ENCODE data around the gene WNT5B. TPM values are rescaled to one million over a fixed set of nuclear protein-coding genes. Genes with fewer than 3 reads are reported as not detected.

Gene WNT5B
- polyA plus RNA-seq, 1 of the 3 experiments (the other 2 are of a cell fraction), result 29.3 TPM

DNA sequence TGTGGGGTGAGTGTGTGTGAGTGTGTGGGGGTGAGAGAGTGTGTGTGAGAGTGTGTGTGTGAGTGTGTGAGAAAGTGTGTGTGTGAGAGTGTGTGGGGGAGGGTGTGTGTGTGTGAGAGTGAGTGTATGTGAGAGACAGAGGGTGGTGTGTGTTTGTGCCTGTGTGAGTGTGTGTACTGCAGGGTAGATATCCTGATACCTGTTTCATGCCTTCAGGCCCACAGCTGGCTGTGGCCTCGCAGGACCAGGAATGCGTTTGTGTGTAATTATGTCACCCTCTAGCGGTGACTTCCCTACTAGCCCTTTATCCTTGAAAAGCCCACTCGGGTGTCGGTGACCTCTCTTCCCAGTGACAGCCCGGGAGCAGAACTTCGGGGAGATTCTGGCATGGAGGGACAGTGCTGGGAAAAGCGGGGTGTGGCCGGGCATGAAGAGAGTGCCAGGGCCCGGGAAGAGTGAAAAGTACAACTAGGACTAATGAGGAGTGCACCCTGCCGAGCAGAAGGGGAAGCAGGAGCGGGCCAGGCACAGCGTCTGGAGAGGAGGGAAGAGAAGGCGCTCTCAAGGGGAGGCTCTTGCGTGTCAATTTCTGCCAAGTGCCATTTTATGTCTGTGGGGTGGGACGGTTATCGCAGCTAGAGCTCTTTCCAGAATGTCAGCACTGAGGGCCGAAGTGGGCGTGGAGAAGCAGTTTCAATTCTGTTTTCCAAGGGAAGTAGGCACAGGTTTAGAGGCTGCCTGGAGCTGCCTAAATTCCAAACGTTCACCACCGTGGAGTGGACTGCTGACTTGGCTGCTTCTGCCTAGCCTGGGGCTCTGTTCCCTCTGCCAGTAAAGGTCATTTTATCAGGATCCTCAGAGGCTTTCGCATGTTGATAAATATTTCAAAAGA is 23.7 kb upstream of the WNT5B start:
- H3K79me2 ChIP-seq (ENCODE audit: insufficient read depth), result peaks cover 84% of the 10 kb centered on the region
- peak overlapping the region; percentile 56 for H3K9ac ChIP-seq
- H3K4me1 ChIP-seq (ENCODE audit: control insufficient read depth in 1 of 2, insufficient read depth in 2 of 2, low read depth in 1 of 2, low read length in 1 of 2), result peaks cover 9 to 33% of the 10 kb centered on the region in 2 experiments; a peak in 3 of 4 replicates
- peak; percentile 79 for DNase-seq
- CTCF ChIA-PET, result interaction anchor here (0.6 to 2.8 kb wide), 22 partner anchors 9 to 656 kb away, joined by 3 to 37 read pairs (median 5); partner anchors contain the start of genes FBXL14, RAD52 and WNT5B
- peaks cover 6% of the 10 kb centered on the region; the same call in 1 of the 2 replicates for H4K20me1 ChIP-seq (ENCODE audit: insufficient read depth)
- TF ChIP-seq CHD2 (IDR thresholded peaks at IDR 0.05; ENCODE audit: low read length, partially characterized antibody), result peak; percentile 36
- TF ChIP-seq EP300 (IDR thresholded peaks at IDR 0.05; ENCODE audit: borderline replicate concordance in 1 of 2, low read depth in 1 of 2, low read length in 1 of 2), result 0 out of 4 replicates have a peak, but pooled peaks of 1 of the 2 experiments have one; percentile 27
- peak; percentile 87 for TF ChIP-seq RAD21 (IDR thresholded peaks at IDR 0.05; ENCODE audit: low read length)
- no peak for TF ChIP-seq NRF1 (IDR thresholded peaks at IDR 0.05; ENCODE audit: low read depth, low read length)
- no peak for TF ChIP-seq FOXM1 (IDR thresholded peaks at IDR 0.05; ENCODE audit: low read depth)
- 0 out of 2 replicates have a peak, but pooled peaks have one; percentile 16 for TF ChIP-seq RCOR1 (IDR thresholded peaks at IDR 0.05; ENCODE audit: low read length)
- no peak for TF ChIP-seq RFX5 (IDR thresholded peaks at IDR 0.05; ENCODE audit: low read length)
- peak; percentile 43; the same call in 1 of the 2 replicates for TF ChIP-seq GATA2 (CRISPR knock-in tag; IDR thresholded peaks at IDR 0.05)
- TF ChIP-seq MXI1 (IDR thresholded peaks at IDR 0.05; ENCODE audit: low read depth, low read length), result 0 out of 2 replicates have a peak, but pooled peaks have one; percentile 31
- TF ChIP-seq JUND (IDR thresholded peaks at IDR 0.05), result no peak
- peak; percentile 70 for TF ChIP-seq SMC3 (IDR thresholded peaks at IDR 0.05; ENCODE audit: low read depth, low read length)
- TF ChIP-seq CTCF (IDR thresholded peaks at IDR 0.05), result peak; percentile 80
- H3F3A ChIP-seq (replicated peaks; ENCODE audit: insufficient read depth), result peaks cover 35% of the 10 kb centered on the region
- under 1% methylated on average over 20 of the region's 22 CpGs for WGBS (ENCODE audit: low lambda C conversion rate)
- POLR2A ChIA-PET, result interaction anchor here (1.0 to 1.1 kb wide), 2 partner anchors 24 to 488 kb away, joined by 3 to 5 read pairs; partner anchors contain the start of gene WNT5B
- H3K9me3 ChIP-seq, result no peaks in the 10 kb centered on the region
- peak overlapping the region; percentile 29 to 64 for H3K4me3 ChIP-seq (ENCODE audit: low read depth in 2 of 2, low read length in 1 of 2)
- peak overlapping the region; percentile 64 to 92 for H3K27ac ChIP-seq (ENCODE audit: low read depth in 2 of 2, low read length in 1 of 2)
- no peaks in the 10 kb centered on the region for H3K9me2 ChIP-seq
- peak overlapping the region; percentile 94 for H3K4me2 ChIP-seq
- H3K27me3 ChIP-seq (ENCODE audit: insufficient read depth), result no peaks in the 10 kb centered on the region
- peak overlapping the region; percentile 44 for H2AFZ ChIP-seq (ENCODE audit: low read depth)
- H3K36me3 ChIP-seq (replicated peaks in 1 of 2; ENCODE audit: control insufficient read depth in 1 of 2, insufficient read depth in 2 of 2, low read length in 1 of 2), result no peaks in the 10 kb centered on the region

DNA sequence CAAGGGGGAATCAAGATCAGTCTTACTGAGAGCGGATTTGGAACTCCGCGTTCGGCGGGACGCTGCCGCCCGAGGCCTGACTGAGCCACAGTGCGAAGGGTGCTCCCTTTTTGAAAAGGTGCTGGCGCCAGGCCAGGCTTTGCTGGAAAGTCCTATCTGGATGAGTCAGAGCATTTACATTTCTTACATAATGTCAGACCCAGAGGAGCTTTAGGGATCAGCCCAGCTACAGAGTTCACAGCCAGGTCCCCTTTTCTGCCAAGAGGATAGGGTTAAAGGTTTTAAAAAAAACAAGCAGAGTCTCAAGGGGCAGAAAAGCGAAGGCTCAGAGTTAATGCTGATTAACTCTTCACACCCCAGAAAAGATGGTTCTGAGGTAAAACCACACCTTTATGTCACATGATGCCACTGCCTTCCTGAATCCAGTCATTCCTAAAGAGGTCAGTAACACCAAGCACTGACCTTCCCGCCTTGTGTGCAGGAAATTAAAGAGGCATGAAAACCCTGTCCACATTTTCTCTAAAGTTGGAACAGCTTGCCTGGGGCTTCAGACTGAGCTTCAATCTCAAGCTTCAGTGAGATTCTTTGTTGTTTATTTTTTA is 22.9 kb upstream of the WNT5B start:
- Histone ChIP-seq H3K4me1 (ENCODE audit: control insufficient read depth in 1 of 2, insufficient read depth in 2 of 2, low read depth in 1 of 2, low read length in 1 of 2) (peaks cover 9 to 33% of the 10 kb centered on the region in 2 experiments; a peak in 3 of 4 replicates), H3K4me2 (peak overlapping the region; percentile 94), H2AFZ (ENCODE audit: low read depth) (peak overlapping the region; percentile 44), H3K9me3 (no peaks in the 10 kb centered on the region), H3F3A (replicated peaks; ENCODE audit: insufficient read depth) (peaks cover 35% of the 10 kb centered on the region), H3K27me3 (ENCODE audit: insufficient read depth) (no peaks in the 10 kb centered on the region), H3K27ac (ENCODE audit: low read depth in 2 of 2, low read length in 1 of 2) (peak overlapping the region; percentile 64 to 92), H3K9ac (peak overlapping the region; percentile 56), H3K79me2 (ENCODE audit: insufficient read depth) (peaks cover 85% of the 10 kb centered on the region), H3K9me2 (no peaks in the 10 kb centered on the region), H3K36me3 (replicated peaks in 1 of 2; ENCODE audit: control insufficient read depth in 1 of 2, insufficient read depth in 2 of 2, low read length in 1 of 2) (no peaks in the 10 kb centered on the region), H3K4me3 (ENCODE audit: low read depth in 2 of 2, low read length in 1 of 2) (peak overlapping the region; percentile 29 to 64), H4K20me1 (ENCODE audit: insufficient read depth) (peaks cover 6% of the 10 kb centered on the region; the same call in 1 of the 2 replicates)
- peak; percentile 47 for DNase-seq
- TF ChIP-seq FOSL2 (IDR thresholded peaks at IDR 0.05; ENCODE audit: borderline replicate concordance, low read depth) (peak; percentile 74; the same call in 1 of the 2 replicates), RCOR1 (IDR thresholded peaks at IDR 0.05; ENCODE audit: low read length) (no peak), TAF1 (IDR thresholded peaks at IDR 0.05; ENCODE audit: borderline replicate concordance, low read depth, low read length) (no peak), RFX5 (IDR thresholded peaks at IDR 0.05; ENCODE audit: low read length) (no peak), JUND (IDR thresholded peaks at IDR 0.05) (peak; percentile 72), NFIC (IDR thresholded peaks at IDR 0.05; ENCODE audit: borderline replicate concordance) (peak; percentile 90), ZBTB33 (IDR thresholded peaks at IDR 0.05; ENCODE audit: borderline replicate concordance, low read depth) (no peak), RXRA (IDR thresholded peaks at IDR 0.05; ENCODE audit: borderline replicate concordance, low read depth) (peak; percentile 81), TCF12 (IDR thresholded peaks at IDR 0.05) (peak; percentile 67), EP300 (IDR thresholded peaks at IDR 0.05; ENCODE audit: borderline replicate concordance in 1 of 2, low read depth in 1 of 2, low read length in 1 of 2) (no peak)
- TF ChIP-seq, protein P1, sequence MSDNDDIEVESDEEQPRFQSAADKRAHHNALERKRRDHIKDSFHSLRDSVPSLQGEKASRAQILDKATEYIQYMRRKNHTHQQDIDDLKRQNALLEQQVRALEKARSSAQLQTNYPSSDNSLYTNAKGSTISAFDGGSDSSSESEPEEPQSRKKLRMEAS (IDR thresholded peaks at IDR 0.05; ENCODE audit: low read depth), result peak; percentile 80
- TF ChIP-seq, protein P2, sequence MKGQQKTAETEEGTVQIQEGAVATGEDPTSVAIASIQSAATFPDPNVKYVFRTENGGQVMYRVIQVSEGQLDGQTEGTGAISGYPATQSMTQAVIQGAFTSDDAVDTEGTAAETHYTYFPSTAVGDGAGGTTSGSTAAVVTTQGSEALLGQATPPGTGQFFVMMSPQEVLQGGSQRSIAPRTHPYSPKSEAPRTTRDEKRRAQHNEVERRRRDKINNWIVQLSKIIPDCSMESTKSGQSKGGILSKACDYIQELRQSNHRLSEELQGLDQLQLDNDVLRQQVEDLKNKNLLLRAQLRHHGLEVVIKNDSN (IDR thresholded peaks at IDR 0.05; ENCODE audit: borderline replicate concordance, low read depth), result peak; percentile 71; the same call in 1 of the 2 replicates
- POLR2A ChIA-PET, result interaction anchor here (1.0 to 1.1 kb wide), 2 partner anchors 23 to 488 kb away, joined by 3 to 5 read pairs; partner anchors contain the start of gene WNT5B
- CTCF ChIA-PET, result interaction anchor here (0.6 to 2.8 kb wide), 19 partner anchors 9 to 656 kb away, joined by 3 to 37 read pairs (median 5); partner anchors contain the start of genes FBXL14, RAD52 and WNT5B
- WGBS (ENCODE audit: low lambda C conversion rate), result 6% methylated on average over 12 of the region's 12 CpGs

Data from SK-N-SH (cell line).